ENCODE data around the gene ENO2. TPM values are rescaled to one million over a fixed set of nuclear protein-coding genes. Genes with fewer than 3 reads are reported as not detected.
"Not testable (repeated sequence)": the region's sequence is repeated elsewhere in the genome, so short reads cannot be mapped to it uniquely, and the experiment has no call there.

The ENO2 gene
- total RNA-seq, 1 experiment from 2014 or later: 138 TPM

DNA sequence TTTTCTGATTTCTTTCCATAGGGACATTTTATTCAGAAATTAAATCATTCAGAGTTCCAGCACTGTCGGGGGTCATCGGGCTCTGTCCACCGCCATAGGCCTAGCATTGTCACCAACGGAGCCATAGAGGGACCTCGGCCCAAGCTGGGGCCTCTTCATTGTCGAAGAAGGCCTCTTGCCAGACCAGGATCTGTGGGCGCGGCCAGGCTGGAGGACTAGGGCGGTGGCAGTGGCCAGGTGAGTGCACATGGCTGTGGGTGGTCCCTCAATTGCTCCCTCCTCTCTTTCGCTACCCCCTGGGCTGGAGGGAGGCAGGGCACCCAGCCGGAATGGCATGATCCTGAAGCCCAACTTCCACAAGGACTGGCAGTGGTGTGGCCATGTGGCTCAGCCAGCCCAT, 30.7 kb upstream of the ENO2 start:
- CTCF ChIA-PET: no interaction called here
- intact Hi-C loops (cut with micrococcal nuclease; ENCODE audit: unreplicated experiment): loop anchor here (5.0 kb wide), 1 partner anchor 849 kb away; no protein-coding TSS in a partner anchor
- TF ChIP-seq EZH2 (IDR thresholded peaks at IDR 0.05; ENCODE audit: borderline replicate concordance, low read depth, low read length, poor library complexity, severe bottlenecking): no peak
- TF ChIP-seq, protein P1, sequence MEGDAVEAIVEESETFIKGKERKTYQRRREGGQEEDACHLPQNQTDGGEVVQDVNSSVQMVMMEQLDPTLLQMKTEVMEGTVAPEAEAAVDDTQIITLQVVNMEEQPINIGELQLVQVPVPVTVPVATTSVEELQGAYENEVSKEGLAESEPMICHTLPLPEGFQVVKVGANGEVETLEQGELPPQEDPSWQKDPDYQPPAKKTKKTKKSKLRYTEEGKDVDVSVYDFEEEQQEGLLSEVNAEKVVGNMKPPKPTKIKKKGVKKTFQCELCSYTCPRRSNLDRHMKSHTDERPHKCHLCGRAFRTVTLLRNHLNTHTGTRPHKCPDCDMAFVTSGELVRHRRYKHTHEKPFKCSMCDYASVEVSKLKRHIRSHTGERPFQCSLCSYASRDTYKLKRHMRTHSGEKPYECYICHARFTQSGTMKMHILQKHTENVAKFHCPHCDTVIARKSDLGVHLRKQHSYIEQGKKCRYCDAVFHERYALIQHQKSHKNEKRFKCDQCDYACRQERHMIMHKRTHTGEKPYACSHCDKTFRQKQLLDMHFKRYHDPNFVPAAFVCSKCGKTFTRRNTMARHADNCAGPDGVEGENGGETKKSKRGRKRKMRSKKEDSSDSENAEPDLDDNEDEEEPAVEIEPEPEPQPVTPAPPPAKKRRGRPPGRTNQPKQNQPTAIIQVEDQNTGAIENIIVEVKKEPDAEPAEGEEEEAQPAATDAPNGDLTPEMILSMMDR (conservative IDR thresholded peaks at IDR 0.05; ENCODE audit: low read depth, low read length): no peak
- Histone ChIP-seq H3K36me3 (ENCODE audit: insufficient read depth, low read length, poor library complexity, severe bottlenecking) (no peaks in the 10 kb centered on the region), H3K27ac (ENCODE audit: low read depth, low read length, poor library complexity, severe bottlenecking) (no peak overlapping the region), H3K9me3 (ENCODE audit: low read depth, low read length, poor library complexity, severe bottlenecking) (no peaks in the 10 kb centered on the region), H3K4me1 (ENCODE audit: insufficient read depth, low read length, poor library complexity, severe bottlenecking) (no peaks in the 10 kb centered on the region), H3K27me3 (replicated peaks; ENCODE audit: insufficient read depth, low read depth, low read length, poor library complexity) (no peaks in the 10 kb centered on the region), H3K4me3 (ENCODE audit: low read depth, low read length, poor library complexity, severe bottlenecking) (no peak overlapping the region)
- BruUV-seq (replicated peaks): no TSS peak
- no peak for DNase-seq (ENCODE audit: low spot score)
- POLR2A ChIA-PET (ENCODE audit: low non-redundant PET): no interaction called here

DNA sequence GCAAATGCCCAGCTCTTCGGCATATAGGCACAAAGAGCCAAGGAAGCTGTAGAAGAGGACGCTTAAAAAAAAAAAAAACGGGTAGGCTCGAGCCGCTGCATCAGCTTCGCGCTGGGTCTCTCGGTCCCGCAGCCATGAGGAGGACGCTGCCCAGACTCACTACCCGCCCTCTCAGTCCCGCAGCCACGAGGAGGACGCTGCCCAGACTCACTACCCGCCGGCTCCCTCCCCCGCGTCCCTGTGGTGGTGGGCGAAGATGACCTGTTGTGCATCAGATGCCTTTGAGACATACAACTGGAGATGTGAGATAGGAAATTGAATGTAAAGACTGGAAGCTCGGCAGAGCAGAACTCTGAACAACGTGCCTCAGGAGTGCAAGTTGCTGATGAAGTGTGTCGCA, 29.8 kb upstream of the ENO2 start:
- ChIA-PET POLR2A (ENCODE audit: low non-redundant PET) (interaction anchor here (0.6 kb wide), 1 partner anchor 77 kb away, joined by 4 read pairs; no protein-coding TSS in a partner anchor), CTCF (no interaction called here)
- Histone ChIP-seq H3K4me1 (ENCODE audit: insufficient read depth, low read length, poor library complexity, severe bottlenecking) (no peaks in the 10 kb centered on the region), H3K9me3 (ENCODE audit: low read depth, low read length, poor library complexity, severe bottlenecking) (no peaks in the 10 kb centered on the region), H3K27ac (ENCODE audit: low read depth, low read length, poor library complexity, severe bottlenecking) (no peak overlapping the region), H3K27me3 (replicated peaks; ENCODE audit: insufficient read depth, low read depth, low read length, poor library complexity) (no peaks in the 10 kb centered on the region), H3K4me3 (ENCODE audit: low read depth, low read length, poor library complexity, severe bottlenecking) (no peak overlapping the region), H3K36me3 (ENCODE audit: insufficient read depth, low read length, poor library complexity, severe bottlenecking) (no peaks in the 10 kb centered on the region)
- intact Hi-C loops (cut with micrococcal nuclease; ENCODE audit: unreplicated experiment): loop anchor here (5.0 kb wide), 1 partner anchor 848 kb away; no protein-coding TSS in a partner anchor
- DNase-seq (ENCODE audit: low spot score): no peak
- no TSS peak for BruUV-seq (replicated peaks)
- TF ChIP-seq EZH2 (IDR thresholded peaks at IDR 0.05; ENCODE audit: borderline replicate concordance, low read depth, low read length, poor library complexity, severe bottlenecking): no peak
- TF ChIP-seq, protein P1 (conservative IDR thresholded peaks at IDR 0.05; ENCODE audit: low read depth, low read length): no peak

DNA sequence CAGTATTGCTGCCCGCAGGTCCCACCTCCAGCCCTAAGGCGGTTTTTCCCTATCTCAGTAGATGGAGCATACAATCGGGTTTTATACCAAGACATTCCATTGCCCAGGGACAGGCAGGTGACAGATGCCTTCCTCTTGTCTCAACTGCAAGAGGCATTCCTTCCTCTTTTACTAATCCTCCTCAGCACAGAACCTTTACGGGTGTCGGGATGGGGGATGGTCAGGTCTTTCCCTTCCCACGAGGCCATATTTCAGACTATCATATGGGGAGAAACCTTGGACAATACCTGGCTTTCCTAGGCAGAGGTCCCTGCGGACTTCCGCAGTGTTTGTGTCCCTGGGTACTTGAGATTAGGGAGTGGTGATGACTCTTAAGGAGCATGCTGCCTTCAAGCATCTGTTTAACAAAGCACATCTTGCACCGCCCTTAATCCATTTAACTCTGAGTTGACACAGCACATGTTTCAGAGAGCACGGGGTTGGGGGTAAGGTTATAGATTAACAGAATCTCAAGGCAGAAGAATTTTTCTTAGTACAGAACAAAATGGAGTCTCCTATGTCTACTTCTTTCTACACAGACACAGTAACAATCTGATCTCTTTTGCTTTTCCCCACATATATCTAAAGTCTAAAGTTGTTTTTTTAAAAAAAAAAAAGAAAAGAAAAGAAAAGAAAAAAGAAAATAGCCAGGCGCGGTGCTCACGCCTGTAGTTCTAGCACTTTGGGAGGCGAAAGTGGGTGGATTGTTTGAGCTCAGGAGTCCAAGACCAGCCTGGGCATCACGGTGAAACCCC, 28.0 kb upstream of the ENO2 start:
- BruUV-seq (replicated peaks); H3K9me3 ChIP-seq (ENCODE audit: low read depth, low read length, poor library complexity, severe bottlenecking); H3K36me3 ChIP-seq (ENCODE audit: insufficient read depth, low read length, poor library complexity, severe bottlenecking); H3K4me3 ChIP-seq (ENCODE audit: low read depth, low read length, poor library complexity, severe bottlenecking); DNase-seq (ENCODE audit: low spot score); POLR2A ChIA-PET (ENCODE audit: low non-redundant PET); H3K4me1 ChIP-seq (ENCODE audit: insufficient read depth, low read length, poor library complexity, severe bottlenecking); H3K27ac ChIP-seq (ENCODE audit: low read depth, low read length, poor library complexity, severe bottlenecking); intact Hi-C loops (cut with micrococcal nuclease; ENCODE audit: unreplicated experiment); H3K27me3 ChIP-seq (replicated peaks; ENCODE audit: insufficient read depth, low read depth, low read length, poor library complexity): not testable (repeated sequence)
- CTCF ChIA-PET: interaction anchor here (0.7 kb wide), 1 partner anchor 272 kb away, joined by 3 read pairs; no protein-coding TSS in a partner anchor

DNA sequence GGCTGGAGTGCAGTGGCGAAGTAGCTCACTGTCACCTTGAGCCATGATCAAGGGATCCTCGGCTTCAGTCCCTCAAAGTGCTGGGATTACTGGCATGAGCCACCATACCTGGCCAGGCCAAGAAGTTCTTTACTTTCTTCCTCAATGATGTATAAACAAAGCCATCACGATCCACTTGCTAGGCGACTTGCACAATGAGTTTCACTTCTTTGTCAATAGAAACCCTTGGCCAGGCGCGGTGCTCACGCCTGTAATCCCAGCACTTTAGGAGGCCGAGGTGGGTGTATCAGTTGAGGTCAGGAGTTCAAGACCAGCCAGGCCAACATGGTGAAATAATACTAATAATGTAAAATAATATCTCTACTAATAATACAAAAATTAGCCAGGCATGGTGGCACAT, 26.9 kb upstream of the ENO2 start:
- H3K36me3 ChIP-seq (ENCODE audit: insufficient read depth, low read length, poor library complexity, severe bottlenecking): no peaks in the 10 kb centered on the region
- ChIA-PET CTCF (no interaction called here), POLR2A (ENCODE audit: low non-redundant PET) (no interaction called here)
- BruUV-seq (replicated peaks): no TSS peak
- no peak for DNase-seq (ENCODE audit: low spot score)
- H3K9me3 ChIP-seq (ENCODE audit: low read depth, low read length, poor library complexity, severe bottlenecking): no peaks in the 10 kb centered on the region
- H3K27me3 ChIP-seq (replicated peaks; ENCODE audit: insufficient read depth, low read depth, low read length, poor library complexity): no peaks in the 10 kb centered on the region
- H3K4me3 ChIP-seq (ENCODE audit: low read depth, low read length, poor library complexity, severe bottlenecking): no peak overlapping the region
- no peak overlapping the region for H3K27ac ChIP-seq (ENCODE audit: low read depth, low read length, poor library complexity, severe bottlenecking)
- intact Hi-C loops (cut with micrococcal nuclease; ENCODE audit: unreplicated experiment): no loop called here
- peaks cover 7% of the 10 kb centered on the region for H3K4me1 ChIP-seq (ENCODE audit: insufficient read depth, low read length, poor library complexity, severe bottlenecking)
- no peak for TF ChIP-seq EZH2 (IDR thresholded peaks at IDR 0.05; ENCODE audit: borderline replicate concordance, low read depth, low read length, poor library complexity, severe bottlenecking)
- TF ChIP-seq, protein P1 (conservative IDR thresholded peaks at IDR 0.05; ENCODE audit: low read depth, low read length): no peak

Measured in A673 (cell line).